KMS-11 (cell line): ENCODE results near the gene TMX1.

Experiments used
- H2AFZ ChIP-seq: fragments of 200-600 bp; sonication (generic); 2 replicates; pipeline ENCODE4 v1.6.1; 2016; ENCODE audit warnings: antibody characterized with exemption, mixed run types, low read depth
- H3K27ac ChIP-seq: fragments of 200-600 bp; sonication (generic); 2 replicates; pipeline ENCODE4 v1.6.1; 2016; ENCODE audit warnings: mild to moderate bottlenecking, mixed run types
- H3K27me3 ChIP-seq: fragments of 200-600 bp; sonication (generic); 2 replicates; pipeline ENCODE4 v1.6.1; 2017; ENCODE audit warnings: mild to moderate bottlenecking, low read depth, mixed run types, moderate library complexity; ENCODE audit not compliant: insufficient read depth
- H3K36me3 ChIP-seq: fragments of 200-600 bp; sonication (generic); 2 replicates; pipeline ENCODE4 v1.6.1; 2017; ENCODE audit warnings: mild to moderate bottlenecking, mixed run types; ENCODE audit not compliant: insufficient read depth
- H3K4me1 ChIP-seq: fragments of 200-600 bp; sonication (generic); 2 replicates; pipeline ENCODE4 v1.6.1; 2016; ENCODE audit warnings: mild to moderate bottlenecking, low read depth, mixed run types; ENCODE audit not compliant: poor library complexity, severe bottlenecking
- H3K4me2 ChIP-seq: fragments of 200-600 bp; sonication (generic); 2 replicates; pipeline ENCODE4 v1.7.0; 2016; ENCODE audit warnings: mild to moderate bottlenecking, mixed run types
- H3K4me3 ChIP-seq: fragments of 200-600 bp; sonication (generic); IDR thresholded peaks from 2 replicates; pipeline ENCODE4 v1.6.1; 2017; ENCODE audit warnings: low read depth, low read length, mixed read lengths; ENCODE audit not compliant: insufficient read depth
- H3K79me2 ChIP-seq: fragments of 200-600 bp; sonication (generic); 2 replicates; pipeline ENCODE4 v1.6.1; 2016; ENCODE audit warnings: low read depth, mixed run types; ENCODE audit not compliant: insufficient read depth
- H3K9ac ChIP-seq: fragments of 200-600 bp; sonication (generic); 2 replicates; pipeline ENCODE4 v1.6.1; 2016; ENCODE audit warnings: mild to moderate bottlenecking, mixed run types
- H4K20me1 ChIP-seq: fragments of 200-600 bp; sonication (generic); 2 replicates; pipeline ENCODE4 v1.6.1; 2016; ENCODE audit warnings: mild to moderate bottlenecking, mixed run types; ENCODE audit not compliant: insufficient read depth
- CTCF ChIP-seq: fragments of 200-600 bp; sonication (generic); conservative IDR thresholded peaks from 2 replicates; pipeline ENCODE4 v1.6.1; 2017; ENCODE audit warnings: low read depth, mild to moderate bottlenecking, antibody characterized with exemption, low read length, moderate library complexity, mixed read lengths

Gene TMX1

GRCh38 chr14:51244591-51244990 is 4.5 kb downstream of the TMX1 start:
- Histone ChIP-seq H3K27ac (no peak overlapping the region), H3K27me3 (no peaks in the 10 kb centered on the region), H2AFZ (no peak overlapping the region), H3K79me2 (peaks cover 56% of the 10 kb centered on the region), H3K4me1 (peaks cover 35% of the 10 kb centered on the region), H3K4me2 (no peak overlapping the region), H3K9ac (no peak overlapping the region), H3K4me3 (no peak overlapping the region), H4K20me1 (no peaks in the 10 kb centered on the region), H3K36me3 (no peaks in the 10 kb centered on the region)
- TF ChIP-seq CTCF = no peak

GRCh38 chr14:51246032-51246431 is 6.0 kb downstream of the TMX1 start:
- H3K79me2 ChIP-seq = peaks cover 45% of the 10 kb centered on the region

GRCh38 chr14:51248016-51248987 is 8.3 kb downstream of the TMX1 start:
- peaks cover 10% of the 10 kb centered on the region for H3K4me1 ChIP-seq
- no peak overlapping the region for H3K4me2 ChIP-seq
- no peak overlapping the region for H2AFZ ChIP-seq
- no peak overlapping the region for H3K9ac ChIP-seq
- H3K27ac ChIP-seq = no peak overlapping the region
- TF ChIP-seq CTCF = no peak
- H3K36me3 ChIP-seq = peaks cover 4% of the 10 kb centered on the region; the same call in 1 of the 2 replicates
- H3K27me3 ChIP-seq = no peaks in the 10 kb centered on the region
- no peaks in the 10 kb centered on the region for H4K20me1 ChIP-seq
- peaks cover 22% of the 10 kb centered on the region; the same call in 1 of the 2 replicates for H3K79me2 ChIP-seq
- no peak overlapping the region for H3K4me3 ChIP-seq

More at GRCh38 chr14:51246032-51246431, 6.0 kb downstream of the TMX1 start:
- Histone ChIP-seq H3K27me3 (no peaks in the 10 kb centered on the region), H3K4me1 (peaks cover 32% of the 10 kb centered on the region), H3K4me2 (no peak overlapping the region), H3K9ac (no peak overlapping the region), H3K4me3 (no peak overlapping the region), H2AFZ (no peak overlapping the region), H3K27ac (no peak overlapping the region), H4K20me1 (no peaks in the 10 kb centered on the region), H3K36me3 (peaks cover 3% of the 10 kb centered on the region; the same call in 1 of the 2 replicates)
- TF ChIP-seq CTCF = no peak

GRCh38 chr14:51251486-51251885 is 11.4 kb downstream of the TMX1 start:
- Histone ChIP-seq H3K9ac (no peak overlapping the region), H3K79me2 (no peaks in the 10 kb centered on the region), H2AFZ (no peak overlapping the region), H3K27ac (no peak overlapping the region), H4K20me1 (no peaks in the 10 kb centered on the region), H3K4me1 (no peaks in the 10 kb centered on the region), H3K36me3 (peaks cover 4% of the 10 kb centered on the region; the same call in 1 of the 2 replicates), H3K4me3 (no peak overlapping the region), H3K4me2 (no peak overlapping the region), H3K27me3 (no peaks in the 10 kb centered on the region)
- TF ChIP-seq CTCF = no peak
